MM.1S (cell line): Measurements from ENCODE around the gene PTPRN2.

Experiments used
- CTCF ChIP-seq: fragments of 300-600 bp; sonication (generic); IDR thresholded peaks from 2 replicates; pipeline ENCODE4 v1.5.1; 2016; ENCODE audit warnings: antibody characterized with exemption, low read length, mixed read lengths
- EZH2phosphoT487 ChIP-seq: fragments of 300-600 bp; sonication (generic); IDR thresholded peaks from 2 replicates; pipeline ENCODE4 v1.6.1; 2018; ENCODE audit warnings: antibody characterized with exemption, low read length

- TF ChIP-seq CTCF = no peak
- no peak for TF ChIP-seq EZH2phosphoT487
These were observed 657.2 kb downstream of the PTPRN2 start for GRCh38 chr7:157930441-157930840.
